Liver (tissue), 3 donors: Measurements from ENCODE around the gene PLK3.

Experiments used
- ATF3 ChIP-seq: IDR thresholded peaks from 2 replicates; pipeline ENCODE4 v1.6.1; 2016; ENCODE audit warnings: antibody characterized with exemption
- CTCF ChIP-seq: fragments of 150-350 bp; IDR thresholded peaks from 2 replicates; pipeline ENCODE4 v1.5.1; 2017; ENCODE audit warnings: improper control_type of control experiment, low read depth, low read length; ENCODE audit not compliant: missing input control
- EGR1 ChIP-seq, 2 donors: IDR thresholded peaks; 2 replicates each; pipeline ENCODE4 v1.6.1; 2016 to 2018; ENCODE audit warnings: antibody characterized with exemption in 2 of 2, low read depth in 2 of 2
- RAD21 ChIP-seq, 2 donors: IDR thresholded peaks; 2 replicates each; pipeline ENCODE4 v1.6.1; 2016; ENCODE audit warnings: antibody characterized with exemption in 2 of 2, mild to moderate bottlenecking in 2 of 2
- SP1 ChIP-seq: IDR thresholded peaks from 2 replicates; pipeline ENCODE4 v1.6.1; 2018; ENCODE audit warnings: antibody characterized with exemption, mild to moderate bottlenecking
- TAF1 ChIP-seq: conservative IDR thresholded peaks from 2 replicates; pipeline ENCODE4 v1.6.1; 2016; ENCODE audit warnings: antibody characterized with exemption, mild to moderate bottlenecking
- TF ChIP-seq, protein P1 (sequence below): IDR thresholded peaks from 2 replicates; pipeline ENCODE4 v1.6.1; 2016; ENCODE audit warnings: antibody characterized with exemption, mild to moderate bottlenecking
- donor health status: healthy.
- donor health status: healthy.

- TF ChIP-seq RAD21 (IDR thresholded peaks at IDR 0.05) (no peak), CTCF (no peak), ATF3 (no peak), SP1 (no peak), TAF1 (no peak), EGR1 (IDR thresholded peaks at IDR 0.05; ENCODE audit: low read depth in 2 of 2) (no peak)
- TF ChIP-seq, protein P1, sequence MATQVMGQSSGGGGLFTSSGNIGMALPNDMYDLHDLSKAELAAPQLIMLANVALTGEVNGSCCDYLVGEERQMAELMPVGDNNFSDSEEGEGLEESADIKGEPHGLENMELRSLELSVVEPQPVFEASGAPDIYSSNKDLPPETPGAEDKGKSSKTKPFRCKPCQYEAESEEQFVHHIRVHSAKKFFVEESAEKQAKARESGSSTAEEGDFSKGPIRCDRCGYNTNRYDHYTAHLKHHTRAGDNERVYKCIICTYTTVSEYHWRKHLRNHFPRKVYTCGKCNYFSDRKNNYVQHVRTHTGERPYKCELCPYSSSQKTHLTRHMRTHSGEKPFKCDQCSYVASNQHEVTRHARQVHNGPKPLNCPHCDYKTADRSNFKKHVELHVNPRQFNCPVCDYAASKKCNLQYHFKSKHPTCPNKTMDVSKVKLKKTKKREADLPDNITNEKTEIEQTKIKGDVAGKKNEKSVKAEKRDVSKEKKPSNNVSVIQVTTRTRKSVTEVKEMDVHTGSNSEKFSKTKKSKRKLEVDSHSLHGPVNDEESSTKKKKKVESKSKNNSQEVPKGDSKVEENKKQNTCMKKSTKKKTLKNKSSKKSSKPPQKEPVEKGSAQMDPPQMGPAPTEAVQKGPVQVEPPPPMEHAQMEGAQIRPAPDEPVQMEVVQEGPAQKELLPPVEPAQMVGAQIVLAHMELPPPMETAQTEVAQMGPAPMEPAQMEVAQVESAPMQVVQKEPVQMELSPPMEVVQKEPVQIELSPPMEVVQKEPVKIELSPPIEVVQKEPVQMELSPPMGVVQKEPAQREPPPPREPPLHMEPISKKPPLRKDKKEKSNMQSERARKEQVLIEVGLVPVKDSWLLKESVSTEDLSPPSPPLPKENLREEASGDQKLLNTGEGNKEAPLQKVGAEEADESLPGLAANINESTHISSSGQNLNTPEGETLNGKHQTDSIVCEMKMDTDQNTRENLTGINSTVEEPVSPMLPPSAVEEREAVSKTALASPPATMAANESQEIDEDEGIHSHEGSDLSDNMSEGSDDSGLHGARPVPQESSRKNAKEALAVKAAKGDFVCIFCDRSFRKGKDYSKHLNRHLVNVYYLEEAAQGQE: no peak
Measured at GRCh38 chr1:44780583-44781121, 19.5 kb upstream of the PLK3 start.
